Body of pancreas (tissue), 4 donors: ENCODE results near the gene PKP2.

Source experiments
- POLR2A ChIP-seq, 3 donors: fragments of 450-650 bp; IDR thresholded peaks; one replicate each; pipeline ENCODE4 v1.6.1; 2016; ENCODE audit warnings: antibody characterized with exemption in 3 of 3, mild to moderate bottlenecking in 2 of 3
- TF ChIP-seq, protein P1 (sequence below), 7 experiments: fragments of 450-650 bp in 4 of 7; fragments of 200-600 bp in 3 of 7; sonication (generic) in 3 of 7; IDR thresholded peaks; one replicate each; pipeline ENCODE4 v1.5.1; 2016 to 2019; ENCODE audit warnings: antibody characterized with exemption in 7 of 7

DNA sequence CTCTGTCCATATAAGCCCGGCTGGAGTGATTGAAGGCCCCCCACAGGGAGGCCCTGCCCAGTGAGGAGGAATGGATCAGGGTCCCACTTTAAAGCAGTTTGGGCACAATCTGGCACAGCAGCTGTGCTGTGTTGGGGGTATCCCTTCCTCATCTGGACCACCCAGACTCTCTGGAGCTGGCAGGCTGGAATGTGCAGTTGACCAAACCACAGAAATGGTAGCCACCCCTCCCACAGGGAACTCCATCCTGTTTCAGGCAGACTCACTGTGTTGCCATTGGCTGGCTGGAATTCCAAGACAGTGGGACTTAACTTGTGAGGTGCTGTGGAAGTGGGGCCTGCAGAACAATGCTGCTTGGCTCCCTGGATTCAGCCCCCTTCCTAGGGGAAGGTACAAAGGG is 87.4 kb downstream of the PKP2 start:
- TF ChIP-seq, protein P1, sequence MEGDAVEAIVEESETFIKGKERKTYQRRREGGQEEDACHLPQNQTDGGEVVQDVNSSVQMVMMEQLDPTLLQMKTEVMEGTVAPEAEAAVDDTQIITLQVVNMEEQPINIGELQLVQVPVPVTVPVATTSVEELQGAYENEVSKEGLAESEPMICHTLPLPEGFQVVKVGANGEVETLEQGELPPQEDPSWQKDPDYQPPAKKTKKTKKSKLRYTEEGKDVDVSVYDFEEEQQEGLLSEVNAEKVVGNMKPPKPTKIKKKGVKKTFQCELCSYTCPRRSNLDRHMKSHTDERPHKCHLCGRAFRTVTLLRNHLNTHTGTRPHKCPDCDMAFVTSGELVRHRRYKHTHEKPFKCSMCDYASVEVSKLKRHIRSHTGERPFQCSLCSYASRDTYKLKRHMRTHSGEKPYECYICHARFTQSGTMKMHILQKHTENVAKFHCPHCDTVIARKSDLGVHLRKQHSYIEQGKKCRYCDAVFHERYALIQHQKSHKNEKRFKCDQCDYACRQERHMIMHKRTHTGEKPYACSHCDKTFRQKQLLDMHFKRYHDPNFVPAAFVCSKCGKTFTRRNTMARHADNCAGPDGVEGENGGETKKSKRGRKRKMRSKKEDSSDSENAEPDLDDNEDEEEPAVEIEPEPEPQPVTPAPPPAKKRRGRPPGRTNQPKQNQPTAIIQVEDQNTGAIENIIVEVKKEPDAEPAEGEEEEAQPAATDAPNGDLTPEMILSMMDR (IDR thresholded peaks at IDR 0.05), result no peak
- no peak for TF ChIP-seq POLR2A (IDR thresholded peaks at IDR 0.05)
